Trophoblast cell (in vitro differentiated cells and primary cell): ENCODE data around the gene NPDC1.
A peak's percentile ranks its signal among the peaks of the same experiment; 100 is the strongest.
"Not testable (repeated sequence)": the region's sequence is repeated elsewhere in the genome, so short reads cannot be mapped to it uniquely, and the experiment has no call there.

Experiments used
- DNase-seq, 2 donors: peaks; one replicate each; pipeline ENCODE4 v3.0.0-alpha.2; 2016
- H2AFZ ChIP-seq: 2 replicates; pipeline ENCODE4 v1.6.1; 2013; ENCODE audit warnings: low read length, moderate library complexity, mild to moderate bottlenecking; ENCODE audit not compliant: insufficient read depth, poor library complexity
- H2AK5ac ChIP-seq: 2 replicates; pipeline ENCODE4 v1.6.1; 2013; ENCODE audit warnings: mild to moderate bottlenecking, low read length
- H2BK120ac ChIP-seq: 2 replicates; pipeline ENCODE4 v1.6.1; 2013; ENCODE audit warnings: low read length, mild to moderate bottlenecking, moderate library complexity; ENCODE audit not compliant: insufficient read depth, poor library complexity
- H2BK12ac ChIP-seq: 2 replicates; pipeline ENCODE4 v1.6.1; 2013; ENCODE audit warnings: mild to moderate bottlenecking, low read length, moderate library complexity
- H2BK5ac ChIP-seq: 2 replicates; pipeline ENCODE4 v1.6.1; 2013; ENCODE audit warnings: low read length, low read depth, moderate library complexity, mild to moderate bottlenecking; ENCODE audit not compliant: poor library complexity
- H3K14ac ChIP-seq: 2 replicates; pipeline ENCODE4 v1.6.1; 2013; ENCODE audit warnings: mild to moderate bottlenecking, low read length
- H3K18ac ChIP-seq: 2 replicates; pipeline ENCODE4 v1.6.1; 2013; ENCODE audit warnings: mild to moderate bottlenecking, low read length
- H3K23ac ChIP-seq: 2 replicates; pipeline ENCODE4 v1.6.1; 2013; ENCODE audit warnings: low read length
- H3K27ac ChIP-seq: 2 replicates; pipeline ENCODE4 v1.5.1; 2013; ENCODE audit warnings: low read depth, mild to moderate bottlenecking, inconsistent platforms, low read length, moderate library complexity
- H3K27me3 ChIP-seq: 2 replicates; pipeline ENCODE4 v1.6.1; 2013; ENCODE audit warnings: inconsistent platforms, mild to moderate bottlenecking, low read length, moderate library complexity; ENCODE audit not compliant: insufficient read depth
- H3K36me3 ChIP-seq, 2 experiments: 1 replicate in 1 of 2; 2 replicates in 1 of 2; pipeline ENCODE4 v1.6.1; 2013; ENCODE audit warnings: low read length in 2 of 2, mild to moderate bottlenecking in 2 of 2, moderate library complexity in 1 of 2; ENCODE audit not compliant: insufficient read depth in 2 of 2, control insufficient read depth in 1 of 2
- H3K4ac ChIP-seq: 2 replicates; pipeline ENCODE4 v1.6.1; 2013; ENCODE audit warnings: low read depth, mild to moderate bottlenecking, low read length, moderate library complexity
- H3K4me1 ChIP-seq, 2 experiments: 1 replicate in 1 of 2; 2 replicates in 1 of 2; pipeline ENCODE4 v1.6.1; 2013; ENCODE audit warnings: low read length in 2 of 2, mild to moderate bottlenecking in 2 of 2, moderate library complexity in 1 of 2; ENCODE audit not compliant: insufficient read depth in 2 of 2, control insufficient read depth in 1 of 2
- H3K4me2 ChIP-seq: 2 replicates; pipeline ENCODE4 v1.6.1; 2013; ENCODE audit warnings: inconsistent platforms, mild to moderate bottlenecking, low read length, moderate library complexity
- H3K4me3 ChIP-seq: 2 replicates; pipeline ENCODE4 v1.5.1; 2013; ENCODE audit warnings: mild to moderate bottlenecking, low read depth, low read length, inconsistent platforms
- H3K79me1 ChIP-seq: one replicate; pipeline ENCODE4 v1.6.1; 2013; ENCODE audit warnings: low read length
- H3K79me2 ChIP-seq: 2 replicates; pipeline ENCODE4 v1.6.1; 2013; ENCODE audit warnings: low read length, mild to moderate bottlenecking; ENCODE audit not compliant: control insufficient read depth, insufficient read depth, poor library complexity
- H3K9ac ChIP-seq: 2 replicates; pipeline ENCODE4 v1.6.1; 2013; ENCODE audit warnings: mild to moderate bottlenecking, low read length
- H3K9me3 ChIP-seq: 2 replicates; pipeline ENCODE4 v1.6.1; 2013; ENCODE audit warnings: low read depth, mild to moderate bottlenecking, control low read depth, inconsistent platforms, low read length; ENCODE audit not compliant: insufficient read depth
- H4K12ac ChIP-seq: 2 replicates; pipeline ENCODE4 v1.6.1; 2013; ENCODE audit warnings: low read depth, mild to moderate bottlenecking, low read length, moderate library complexity
- H4K8ac ChIP-seq: 2 replicates; pipeline ENCODE4 v1.6.1; 2013; ENCODE audit warnings: low read depth, mild to moderate bottlenecking, low read length, moderate library complexity
- H4K91ac ChIP-seq: one replicate; pipeline ENCODE4 v1.6.1; 2013; ENCODE audit warnings: low read depth, mild to moderate bottlenecking, low read length, moderate library complexity
- WGBS: extraction: QIAGEN DNeasy Blood & Tissue Kit; methylation state at CpG from one replicate; pipeline ENCODE4 v1.1.7; 2013; ENCODE audit warnings: missing lambda C conversion rate; ENCODE audit not compliant: insufficient read length, insufficient coverage; ENCODE audit errors: extremely low coverage; 5-methylcytosine and 5-hydroxymethylcytosine counted together

NPDC1 gene

DNA sequence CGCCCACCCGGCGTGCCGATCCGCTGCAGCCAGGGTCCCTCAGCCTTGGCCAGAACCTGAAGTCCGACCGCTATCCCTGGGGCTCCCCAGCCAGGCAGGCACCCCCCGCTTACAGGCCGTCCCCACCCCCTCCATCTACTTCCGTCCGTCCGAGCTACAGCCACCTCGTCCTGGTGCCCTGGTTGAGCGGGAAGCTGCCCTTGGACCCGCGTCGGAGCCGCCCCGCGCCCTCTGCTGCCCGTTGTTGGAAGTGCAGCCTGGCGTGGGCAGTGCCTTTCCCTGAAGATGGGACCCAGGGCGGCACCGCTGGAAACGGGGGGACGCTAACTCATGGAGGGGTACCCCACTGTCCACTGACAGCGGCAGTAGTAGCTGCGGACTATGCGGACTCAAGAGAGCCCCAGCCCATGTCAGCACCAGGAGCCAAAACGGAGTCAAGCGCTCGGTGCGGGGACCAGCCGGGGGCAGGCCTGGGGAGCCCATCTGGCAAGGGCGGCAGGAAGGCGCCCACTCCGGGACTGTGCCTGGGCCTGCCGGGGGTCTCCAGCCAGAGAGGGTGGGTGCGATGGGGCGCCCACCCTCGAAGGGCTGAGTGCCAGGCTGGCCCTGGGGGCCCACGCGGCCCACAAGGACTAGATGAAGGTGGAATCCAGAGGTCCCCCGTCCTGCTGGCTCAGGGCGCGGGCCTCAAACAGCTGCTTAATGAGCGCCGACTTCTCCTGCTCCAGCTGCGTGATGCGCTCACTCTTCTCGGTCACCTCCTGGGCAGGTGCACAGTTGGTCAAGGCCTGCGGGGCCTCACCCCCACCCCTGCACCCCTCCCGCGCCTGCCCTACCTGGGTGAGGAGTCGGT, 18.3 kb upstream of the NPDC1 start:
- no peak overlapping the region for H2AK5ac ChIP-seq
- no peaks in the 10 kb centered on the region for H3K27me3 ChIP-seq
- peaks cover 2 to 3% of the 10 kb centered on the region in 2 experiments for H3K36me3 ChIP-seq
- H3K4me3 ChIP-seq = no peak overlapping the region
- H4K8ac ChIP-seq = no peak overlapping the region
- no peak overlapping the region for H4K91ac ChIP-seq
- WGBS = no CpG with 5 or more reads among the region's 55 CpGs
- H2BK5ac ChIP-seq = no peak overlapping the region
- H3K4me2 ChIP-seq = no peak overlapping the region
- peaks cover 2% of the 10 kb centered on the region for H3K9me3 ChIP-seq
- no peak overlapping the region for H2BK12ac ChIP-seq
- H2AFZ ChIP-seq = no peak overlapping the region
- H3K23ac ChIP-seq = no peak overlapping the region
- H3K79me2 ChIP-seq = no peaks in the 10 kb centered on the region
- H4K12ac ChIP-seq = no peak overlapping the region
- no peak overlapping the region for H3K27ac ChIP-seq
- H3K9ac ChIP-seq = no peak overlapping the region
- H3K79me1 ChIP-seq = no peaks in the 10 kb centered on the region
- H3K4ac ChIP-seq = no peak overlapping the region
- no peak overlapping the region for H3K18ac ChIP-seq
- no peak overlapping the region for H3K14ac ChIP-seq
- H3K4me1 ChIP-seq = peaks cover 1 to 3% of the 10 kb centered on the region in 2 experiments
- no peak overlapping the region for H2BK120ac ChIP-seq
- DNase-seq = peak in 1 of 2 donors; percentile 74

GRCh38 chr9:137063311-137064026, 17.5 kb upstream of the NPDC1 start:
- H2BK5ac ChIP-seq = no peak overlapping the region

DNA sequence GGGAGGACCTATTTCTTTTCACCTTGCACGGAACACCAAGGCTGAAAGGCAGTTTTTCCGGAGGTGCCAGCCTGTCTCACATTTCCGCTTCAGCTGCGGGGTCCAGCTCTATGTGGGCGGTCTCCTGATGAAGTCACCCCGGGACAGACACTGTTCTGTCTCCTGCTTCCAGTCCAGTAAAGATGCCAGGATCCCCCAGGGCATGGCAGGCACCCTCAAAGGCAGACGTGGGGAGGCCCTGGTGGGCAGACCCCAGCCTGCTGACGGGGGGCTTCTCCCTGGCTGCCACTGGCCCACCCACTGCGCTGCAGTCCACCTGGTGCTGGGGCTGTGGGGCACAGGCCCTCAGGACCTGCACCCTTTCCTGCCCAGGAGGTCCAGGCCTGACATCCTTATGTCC, 16.8 kb upstream of the NPDC1 start:
- H2BK5ac ChIP-seq, H3K4me3 ChIP-seq, DNase-seq, H3K9me3 ChIP-seq, H3K23ac ChIP-seq, H2AK5ac ChIP-seq, H4K91ac ChIP-seq, H4K12ac ChIP-seq, H3K79me1 ChIP-seq, H2AFZ ChIP-seq, H2BK12ac ChIP-seq, H3K79me2 ChIP-seq, H3K14ac ChIP-seq, H3K4ac ChIP-seq, H3K36me3 ChIP-seq, H3K4me1 ChIP-seq, H3K18ac ChIP-seq, H3K9ac ChIP-seq, H4K8ac ChIP-seq, H3K27ac ChIP-seq, H3K27me3 ChIP-seq, H2BK120ac ChIP-seq, H3K4me2 ChIP-seq: not testable (repeated sequence)
- no CpG with 5 or more reads among the region's 9 CpGs for WGBS

More at GRCh38 chr9:137063311-137064026, 17.5 kb upstream of the NPDC1 start:
- Histone ChIP-seq H3K9ac (no peak overlapping the region), H2AFZ (no peak overlapping the region), H3K18ac (no peak overlapping the region), H3K79me2 (no peaks in the 10 kb centered on the region), H2AK5ac (no peak overlapping the region), H3K9me3 (peaks cover 2% of the 10 kb centered on the region), H3K23ac (no peak overlapping the region), H4K8ac (no peak overlapping the region), H2BK120ac (no peak overlapping the region), H3K36me3 (peaks cover 2 to 3% of the 10 kb centered on the region in 2 experiments), H4K91ac (no peak overlapping the region), H3K4me3 (no peak overlapping the region), H2BK12ac (no peak overlapping the region), H4K12ac (no peak overlapping the region), H3K27me3 (no peaks in the 10 kb centered on the region), H3K4ac (no peak overlapping the region), H3K4me2 (no peak overlapping the region), H3K79me1 (no peaks in the 10 kb centered on the region), H3K14ac (no peak overlapping the region), H3K27ac (no peak overlapping the region), H3K4me1 (no peaks in the 10 kb centered on the region)
- DNase-seq = no peak
- no CpG with 5 or more reads among the region's 26 CpGs for WGBS

DNA sequence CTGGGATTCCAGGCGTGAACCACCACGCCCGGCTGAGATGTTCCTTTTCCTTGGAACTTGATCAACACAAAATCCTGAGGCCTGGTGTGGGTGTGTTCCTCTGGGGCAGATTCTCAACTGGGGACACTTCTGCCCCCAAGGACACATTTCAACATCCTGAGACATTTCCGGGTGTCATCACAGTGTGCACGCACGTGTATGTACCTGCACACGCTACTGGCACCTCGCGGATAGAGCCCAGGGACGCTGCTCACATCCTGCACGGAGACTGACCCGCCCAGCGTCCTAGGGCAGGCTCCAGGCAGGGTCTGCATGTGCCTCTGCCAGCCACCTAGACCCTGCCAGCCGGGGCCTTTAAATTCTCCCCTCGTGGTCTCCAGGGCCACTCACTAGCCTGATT, 16.4 kb upstream of the NPDC1 start:
- H3K4me2 ChIP-seq = no peak overlapping the region
- H3K27me3 ChIP-seq = no peaks in the 10 kb centered on the region
- H3K9me3 ChIP-seq = peaks cover 2% of the 10 kb centered on the region
- H3K27ac ChIP-seq = no peak overlapping the region
- H4K8ac ChIP-seq = no peak overlapping the region
- H2BK120ac ChIP-seq = no peak overlapping the region
- H4K12ac ChIP-seq = no peak overlapping the region
- H3K18ac ChIP-seq = no peak overlapping the region
- no peak for DNase-seq
- H3K4me3 ChIP-seq = no peak overlapping the region
- H3K36me3 ChIP-seq = peaks cover 2 to 3% of the 10 kb centered on the region in 2 experiments
- H2BK12ac ChIP-seq = no peak overlapping the region
- no peak overlapping the region for H4K91ac ChIP-seq
- no peak overlapping the region for H3K9ac ChIP-seq
- no peak overlapping the region for H2BK5ac ChIP-seq
- no peak overlapping the region for H2AK5ac ChIP-seq
- no peak overlapping the region for H3K14ac ChIP-seq
- no peaks in the 10 kb centered on the region for H3K79me2 ChIP-seq
- H3K23ac ChIP-seq = no peak overlapping the region
- no peaks in the 10 kb centered on the region for H3K4me1 ChIP-seq
- H3K79me1 ChIP-seq = no peaks in the 10 kb centered on the region
- no CpG with 5 or more reads among the region's 15 CpGs for WGBS
- H2AFZ ChIP-seq = no peak overlapping the region
- no peak overlapping the region for H3K4ac ChIP-seq
